Lower lobe of right lung (tissue), 2 donors: ENCODE measurements around the gene HSD11B1L. TPM values are rescaled to one million over a fixed set of nuclear protein-coding genes. Genes with fewer than 3 reads are reported as not detected.
"Not testable (repeated sequence)": the region's sequence is repeated elsewhere in the genome, so short reads cannot be mapped to it uniquely, and the experiment has no call there.

Experiments
- ATAC-seq, 2 donors: fragments of 200-7000 bp; cut with Tn5 transposase; one replicate each; pipeline ENCODE4 v1.9.1; 2020 to 2022; ENCODE audit warnings: mild to moderate bottlenecking in 2 of 2, moderate library complexity in 2 of 2
- DNase-seq: peaks from one replicate; pipeline ENCODE4 v3.0.0-alpha.2; 2020
- H3K27ac ChIP-seq: fragments of 200-600 bp; one replicate; pipeline ENCODE4 v1.8.0; 2022
- H3K27me3 ChIP-seq: fragments of 200-600 bp; one replicate; pipeline ENCODE4 v1.8.0; 2022; ENCODE audit warnings: low read depth
- H3K36me3 ChIP-seq: fragments of 200-600 bp; one replicate; pipeline ENCODE4 v1.8.0; 2022; ENCODE audit warnings: mild to moderate bottlenecking
- H3K4me1 ChIP-seq: fragments of 200-600 bp; one replicate; pipeline ENCODE4 v1.8.0; 2022
- H3K4me3 ChIP-seq: fragments of 200-600 bp; one replicate; pipeline ENCODE4 v1.8.0; 2022; ENCODE audit warnings: mild to moderate bottlenecking
- H3K9me3 ChIP-seq: fragments of 200-600 bp; one replicate; pipeline ENCODE4 v1.8.0; 2022
- CTCF ChIP-seq: fragments of 200-600 bp; IDR thresholded peaks from one replicate; pipeline ENCODE4 v1.8.0; 2022; ENCODE audit warnings: antibody characterized with exemption, mild to moderate bottlenecking
- intact Hi-C: fragments of 100-400 bp; cut with DNase I; formaldehyde crosslinking; loops from one replicate; pipeline ENCODE4 v1.11.0; 2022
- total RNA-seq: library from RNA; stranded (reverse); fragmentation: NEBNext Ultra II Directional; extraction: Animal tissue kit (Norgen Biotek cat#: 25700); gene quantifications from one replicate; pipeline ENCODE4 v1.2.1, GENCODE V29; 2021
- donor health status: DM: no; HTN: yes; CAD: no; lungs with severe emphysema.

HSD11B1L gene
- total RNA-seq, 1 donor from 2014 or later, result 8.6 TPM

GRCh38 chr19:5727453-5728050 is 46.7 kb downstream of the HSD11B1L start:
- no peak for TF ChIP-seq CTCF
- Histone ChIP-seq H3K9me3 (peaks cover 7% of the 10 kb centered on the region), H3K27ac (no peak overlapping the region), H3K36me3 (no peaks in the 10 kb centered on the region), H3K4me3 (no peak overlapping the region), H3K4me1 (no peaks in the 10 kb centered on the region), H3K27me3 (peaks cover 4% of the 10 kb centered on the region)
- ATAC-seq (no peak), DNase-seq (no peak)
- intact Hi-C loops, result no loop called here

GRCh38 chr19:5733172-5733571 is 52.3 kb downstream of the HSD11B1L start:
- H3K36me3 ChIP-seq, H3K27me3 ChIP-seq, H3K27ac ChIP-seq, intact Hi-C loops, H3K4me1 ChIP-seq, ATAC-seq, H3K9me3 ChIP-seq, H3K4me3 ChIP-seq, DNase-seq: not testable (repeated sequence)

Other genes starting within 250 kb of the HSD11B1L start
- gene ZNRF4, start 225.6 kb upstream of the HSD11B1L start, total RNA-seq, result not detected
- 3.9 TPM for gene TINCR, start 113.1 kb upstream of the HSD11B1L start, total RNA-seq
- gene SAFB2, start 58.3 kb upstream of the HSD11B1L start, total RNA-seq, result 81.8 TPM
- 87.1 TPM for gene SAFB, start 57.9 kb upstream of the HSD11B1L start, total RNA-seq
- 42.7 TPM for gene MICOS13, start 511 bp upstream of the HSD11B1L start, total RNA-seq
- 566 TPM for gene RPL36, start 9.3 kb downstream of the HSD11B1L start, total RNA-seq
- 65.3 TPM for gene LONP1, start 39.1 kb downstream of the HSD11B1L start, total RNA-seq
- 6.4 TPM for gene CATSPERD, start 39.6 kb downstream of the HSD11B1L start, total RNA-seq
- gene PRR22, start 103.7 kb downstream of the HSD11B1L start, total RNA-seq, result 2.7 TPM
- gene DUS3L, start 110.1 kb downstream of the HSD11B1L start, total RNA-seq, result 24.3 TPM
- 2.7 TPM for gene NRTN, start 124.0 kb downstream of the HSD11B1L start, total RNA-seq
- 1.1 TPM for gene FUT6, start 158.7 kb downstream of the HSD11B1L start, total RNA-seq
- gene FUT3, start 170.4 kb downstream of the HSD11B1L start, total RNA-seq, result 11.3 TPM
- not detected for gene FUT5, start 189.5 kb downstream of the HSD11B1L start, total RNA-seq
- gene NDUFA11, start 222.8 kb downstream of the HSD11B1L start, total RNA-seq, result 150 TPM
- gene VMAC, start 223.8 kb downstream of the HSD11B1L start, total RNA-seq, result 8.1 TPM
- 76.7 TPM for gene CAPS, start 233.2 kb downstream of the HSD11B1L start, total RNA-seq